Measurements from ENCODE around the gene UBXN10.

DNA sequence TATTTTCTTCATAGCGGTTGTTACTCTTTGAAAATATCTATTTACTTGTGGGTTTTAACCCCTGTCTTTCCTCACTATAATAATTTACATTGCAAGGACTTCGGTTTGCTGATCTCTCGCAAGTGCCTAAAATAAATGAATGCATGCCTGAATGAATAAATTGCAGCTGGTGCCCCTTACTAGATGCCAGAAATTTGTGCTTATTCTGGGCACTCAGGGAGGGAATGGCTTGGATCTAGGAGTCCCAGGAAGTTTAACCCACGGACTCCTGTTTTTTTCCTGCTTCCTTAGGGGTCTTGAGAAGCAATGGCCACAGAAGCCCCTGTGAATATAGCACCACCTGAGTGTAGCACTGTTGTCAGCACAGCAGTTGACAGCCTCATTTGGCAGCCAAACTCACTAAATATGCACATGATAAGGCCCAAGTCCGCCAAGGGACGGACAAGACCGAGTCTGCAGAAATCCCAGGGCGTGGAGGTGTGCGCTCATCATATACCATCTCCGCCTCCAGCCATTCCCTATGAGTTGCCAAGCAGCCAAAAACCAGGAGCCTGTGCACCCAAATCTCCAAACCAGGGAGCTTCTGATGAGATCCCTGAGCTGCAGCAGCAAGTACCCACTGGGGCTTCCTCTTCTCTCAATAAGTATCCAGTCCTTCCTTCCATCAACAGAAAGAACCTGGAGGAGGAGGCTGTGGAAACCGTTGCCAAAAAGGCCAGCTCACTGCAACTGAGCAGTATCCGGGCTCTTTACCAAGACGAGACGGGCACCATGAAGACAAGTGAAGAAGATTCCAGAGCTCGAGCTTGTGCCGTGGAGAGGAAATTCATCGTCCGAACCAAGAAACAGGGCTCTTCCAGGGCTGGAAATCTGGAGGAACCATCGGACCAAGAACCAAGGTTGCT is 4.6 kb downstream of the UBXN10 start:
- no peak for TF ChIP-seq POLR2AphosphoS5 (IDR thresholded peaks at IDR 0.05; ENCODE audit: borderline replicate concordance, low read depth, low read length)
- TF ChIP-seq EZH2 (IDR thresholded peaks at IDR 0.05): no peak
- no peak for TF ChIP-seq FOXP2 (optimal IDR thresholded peaks at IDR 0.05; ENCODE audit: control extremely low read depth, extremely low read length, insufficient read depth)

Measured in SK-N-MC (cell line).